PC-3 (cell line): Measurements from ENCODE around the gene LCE6A.

ENCODE experiments used
- CTCF ChIP-seq: fragments of 300-600 bp; sonication (generic); conservative IDR thresholded peaks from 2 replicates; pipeline ENCODE4 v1.5.1; 2017; ENCODE audit warnings: antibody characterized with exemption, low read depth, mild to moderate bottlenecking, low read length
- EZH2 ChIP-seq: fragments of 300-600 bp; sonication (generic); IDR thresholded peaks from one replicate; pipeline ENCODE4 v1.6.1; 2017; ENCODE audit warnings: antibody characterized with exemption, mild to moderate bottlenecking, low read length; ENCODE audit not compliant: unreplicated experiment

- TF ChIP-seq CTCF (no peak), EZH2 (no peak)
Measured at GRCh38 chr1:152886085-152886484, 43.4 kb downstream of the LCE6A start.
